Measurements from ENCODE around the gene ANTXR1. TPM values are rescaled to one million over a fixed set of nuclear protein-coding genes. Genes with fewer than 3 reads are reported as not detected.

Gene ANTXR1
- total RNA-seq, 1 donor, result 61.5 TPM

- no peak overlapping the region for H3K4me3 ChIP-seq (ENCODE audit: low read depth, low read length)
- TF ChIP-seq CTCF (IDR thresholded peaks at IDR 0.05; ENCODE audit: insufficient read depth, low read length), result no peak
- no peak for DNase-seq (ENCODE audit: low read depth)
These were observed 89.1 kb downstream of the ANTXR1 start for GRCh38 chr2:69102041-69102593.

- H3K4me3 ChIP-seq (ENCODE audit: low read depth, low read length), result no peak overlapping the region
- TF ChIP-seq CTCF (IDR thresholded peaks at IDR 0.05; ENCODE audit: insufficient read depth, low read length), result no peak
- DNase-seq (ENCODE audit: low read depth), result no peak
These were observed 90.4 kb downstream of the ANTXR1 start for GRCh38 chr2:69103419-69103818.

- TF ChIP-seq CTCF (IDR thresholded peaks at IDR 0.05; ENCODE audit: insufficient read depth, low read length), result no peak
- DNase-seq (ENCODE audit: low read depth), result no peak
These were observed 91.3 kb downstream of the ANTXR1 start for GRCh38 chr2:69104261-69104660.

GRCh38 chr2:69109255-69109654 lies 96.3 kb downstream of the ANTXR1 start:
- TF ChIP-seq CTCF (IDR thresholded peaks at IDR 0.05; ENCODE audit: insufficient read depth, low read length), result no peak
- DNase-seq (ENCODE audit: low read depth), result no peak
- no peak overlapping the region for H3K4me3 ChIP-seq (ENCODE audit: low read depth, low read length)

More at GRCh38 chr2:69104261-69104660, 91.3 kb downstream of the ANTXR1 start:
- H3K4me3 ChIP-seq (ENCODE audit: low read depth, low read length), result no peak overlapping the region

- TF ChIP-seq CTCF (IDR thresholded peaks at IDR 0.05; ENCODE audit: insufficient read depth, low read length), result no peak
- peak; percentile 28 for DNase-seq (ENCODE audit: low read depth)
- H3K4me3 ChIP-seq (ENCODE audit: low read depth, low read length), result no peak overlapping the region
These were observed 98.1 kb downstream of the ANTXR1 start for GRCh38 chr2:69111076-69111475.

- no peak for TF ChIP-seq CTCF (IDR thresholded peaks at IDR 0.05; ENCODE audit: insufficient read depth, low read length)
- no peak overlapping the region for H3K4me3 ChIP-seq (ENCODE audit: low read depth, low read length)
- DNase-seq (ENCODE audit: low read depth), result peak; percentile 21
These were observed 100.6 kb downstream of the ANTXR1 start for GRCh38 chr2:69113627-69114026.

- H3K4me3 ChIP-seq (ENCODE audit: low read depth, low read length), result no peak overlapping the region
- no peak for DNase-seq (ENCODE audit: low read depth)
- no peak for TF ChIP-seq CTCF (IDR thresholded peaks at IDR 0.05; ENCODE audit: insufficient read depth, low read length)
These were observed 101.6 kb downstream of the ANTXR1 start for GRCh38 chr2:69114534-69114933.

Measured in fibroblast of the aortic adventitia (primary cell).